Suppressor macrophage treated with lipopolysaccharide for 1 hour (primary cell): ENCODE measurements around the gene APLNR.
A peak's percentile ranks its signal among the peaks of the same experiment; 100 is the strongest.
"Not testable (repeated sequence)": the region's sequence is repeated elsewhere in the genome, so short reads cannot be mapped to it uniquely, and the experiment has no call there.

Experiments
- DNase-seq, 3 donors: peaks; one replicate each; pipeline ENCODE4 v3.0.0-alpha.2; 2020 to 2022

The APLNR gene

GRCh38 chr11:57237204-57237681 lies at the start of gene APLNR:
APLNR (minus strand) TSS chr11:57237250; CDS start chr11:57237004, 246 bp downstream.
- DNase-seq = no peak

DNA sequence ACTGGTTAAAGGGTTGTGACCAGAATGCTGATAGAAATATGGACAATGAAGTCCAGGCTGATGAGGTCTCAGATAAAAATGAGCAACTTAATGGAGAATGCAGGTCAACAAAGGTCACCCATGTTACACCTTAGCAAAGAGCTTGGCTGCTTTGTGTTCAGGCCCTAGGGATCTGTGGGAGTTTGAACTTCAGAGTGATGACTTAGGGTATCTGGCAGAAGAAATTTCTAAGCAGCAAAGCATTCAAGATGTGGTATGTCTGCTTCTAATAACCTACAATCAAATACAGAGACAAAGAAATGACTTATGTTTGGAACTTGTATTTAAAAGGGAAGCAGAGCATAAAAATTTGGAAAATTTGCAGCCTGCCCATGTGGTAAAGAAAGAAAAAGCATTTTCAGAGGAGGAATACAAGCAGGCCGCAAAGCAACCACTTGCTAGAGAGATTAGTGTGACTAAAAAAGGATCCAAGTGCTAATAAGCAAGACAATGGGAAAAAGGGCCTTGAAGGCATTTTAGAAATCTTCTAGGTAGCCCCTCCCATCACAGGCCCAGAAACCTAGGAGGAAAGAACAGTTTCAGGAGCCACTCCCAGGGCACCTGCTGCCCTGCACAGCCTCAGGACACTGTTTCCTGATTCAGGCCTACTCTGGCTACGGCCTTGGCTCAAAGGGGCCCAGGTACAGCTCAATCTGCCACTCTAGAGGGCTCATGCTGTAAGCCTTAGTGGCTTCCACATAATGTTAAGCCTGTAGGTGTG lies 46.4 kb upstream of the APLNR start:
- no peak for DNase-seq

DNA sequence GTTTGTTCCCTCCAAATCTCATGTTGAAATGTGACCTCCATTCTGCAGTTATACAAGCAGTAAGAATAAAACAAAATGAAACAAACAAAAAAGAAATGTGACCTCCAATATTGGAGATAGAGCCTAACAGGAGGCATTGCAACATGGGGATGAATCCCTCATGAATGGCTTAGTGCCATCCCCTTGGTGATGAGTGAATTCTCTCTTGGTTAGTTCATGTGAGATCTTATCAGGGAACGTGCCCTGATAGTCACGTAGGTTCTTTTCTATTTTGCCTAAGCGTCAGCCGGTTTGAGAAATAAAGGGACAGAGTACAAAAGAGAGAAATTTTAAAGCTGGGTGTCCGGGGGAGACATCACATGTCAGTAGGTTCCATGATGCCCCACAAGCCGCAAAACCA lies 44.5 kb upstream of the APLNR start:
- DNase-seq = not testable (repeated sequence)

- no peak for DNase-seq
These were observed 42.1 kb upstream of the APLNR start for GRCh38 chr11:57279116-57279515.

DNA sequence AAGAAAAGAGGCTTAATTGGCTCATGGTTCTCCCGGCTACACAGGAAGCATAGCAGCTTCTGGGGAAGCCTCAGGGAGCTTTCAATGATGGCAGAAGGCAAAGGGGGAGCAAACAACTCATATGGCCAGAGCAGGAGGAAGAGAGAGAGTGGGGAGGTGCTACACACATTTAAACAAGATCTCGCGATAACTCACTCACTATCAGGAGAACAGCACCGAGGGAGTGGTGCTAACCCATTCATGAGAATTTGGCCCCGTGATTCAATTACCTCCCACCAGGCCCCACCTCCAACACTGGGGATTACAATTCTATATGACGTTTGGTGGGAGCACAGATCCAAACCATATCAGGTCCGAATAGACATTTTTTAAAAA lies 41.7 kb upstream of the APLNR start:
- no peak for DNase-seq

DNA sequence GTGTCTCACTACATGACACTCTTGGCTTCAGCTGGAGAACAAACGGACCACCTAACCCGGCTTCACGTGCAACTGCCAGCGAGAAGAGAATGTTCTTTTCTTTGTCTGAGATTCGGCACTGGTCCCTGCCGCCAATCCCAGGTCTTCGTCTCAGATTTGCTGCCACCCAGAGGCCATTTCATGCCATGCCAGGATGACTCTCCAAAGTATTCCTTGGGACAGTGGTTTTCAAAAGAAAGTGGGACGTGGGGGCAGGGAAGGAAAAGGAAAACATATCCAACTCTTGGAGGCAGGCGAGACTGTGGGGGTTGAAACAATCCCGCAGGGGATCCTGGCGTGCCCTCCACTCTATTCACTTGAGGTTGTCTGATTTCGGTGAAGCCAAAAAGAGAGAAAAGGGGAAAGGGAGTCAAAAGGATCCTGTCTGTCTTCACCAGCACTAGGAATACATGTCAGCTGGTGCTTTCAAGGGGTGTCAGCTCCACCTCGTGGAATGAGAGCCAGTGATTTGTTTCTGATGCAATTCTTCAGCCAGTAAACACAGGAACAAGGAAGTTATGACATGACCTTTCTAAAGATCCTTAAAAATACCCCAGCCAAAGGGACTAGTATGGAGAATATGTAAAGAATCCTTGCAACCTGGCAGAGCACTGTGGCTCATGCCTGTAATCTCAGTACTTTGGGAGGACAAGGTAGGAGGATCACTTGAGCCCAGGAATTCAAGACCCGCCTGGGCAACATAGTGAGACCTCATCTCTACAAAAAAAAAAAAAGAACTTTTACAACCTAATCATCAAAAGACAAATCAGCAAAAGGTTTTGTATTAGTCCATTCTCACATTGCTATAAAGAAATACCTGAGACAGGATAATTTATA lies 41.0 kb upstream of the APLNR start:
- peak; percentile 69 to 82 (median 75) for DNase-seq

DNA sequence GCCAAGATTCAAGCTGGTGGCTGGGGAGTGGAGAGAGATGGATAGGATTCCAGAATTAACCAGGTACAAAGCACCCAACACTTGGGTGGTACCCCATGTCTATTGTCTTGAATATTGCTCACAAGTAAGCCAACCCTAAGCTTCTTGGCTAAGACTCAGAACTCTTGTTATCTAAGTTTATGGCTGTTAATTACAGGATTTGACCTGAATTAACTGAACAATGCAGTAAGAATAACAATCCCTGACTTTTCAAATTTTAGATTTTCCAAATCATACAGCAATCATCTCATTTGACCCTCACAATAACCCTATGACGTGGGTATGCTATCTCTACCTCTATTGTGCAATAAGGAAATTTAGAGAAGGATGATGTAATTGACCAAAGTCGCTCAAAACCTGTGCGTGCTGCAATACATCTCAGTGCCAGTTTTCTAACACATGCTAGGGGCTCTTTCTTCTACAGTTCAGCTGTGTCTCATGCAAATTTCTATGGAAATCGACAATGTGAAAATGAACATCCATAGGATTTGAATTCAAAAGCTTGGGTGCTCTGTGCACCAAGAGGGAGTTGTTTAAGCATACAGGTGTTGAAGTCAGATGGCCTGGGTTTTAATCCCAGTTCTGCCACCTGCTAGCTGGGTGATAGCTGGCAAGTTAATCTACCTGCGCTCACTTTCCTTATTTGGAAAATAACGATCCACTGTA lies 40.1 kb upstream of the APLNR start:
- DNase-seq = peak; percentile 51 to 68 (median 67)

DNA sequence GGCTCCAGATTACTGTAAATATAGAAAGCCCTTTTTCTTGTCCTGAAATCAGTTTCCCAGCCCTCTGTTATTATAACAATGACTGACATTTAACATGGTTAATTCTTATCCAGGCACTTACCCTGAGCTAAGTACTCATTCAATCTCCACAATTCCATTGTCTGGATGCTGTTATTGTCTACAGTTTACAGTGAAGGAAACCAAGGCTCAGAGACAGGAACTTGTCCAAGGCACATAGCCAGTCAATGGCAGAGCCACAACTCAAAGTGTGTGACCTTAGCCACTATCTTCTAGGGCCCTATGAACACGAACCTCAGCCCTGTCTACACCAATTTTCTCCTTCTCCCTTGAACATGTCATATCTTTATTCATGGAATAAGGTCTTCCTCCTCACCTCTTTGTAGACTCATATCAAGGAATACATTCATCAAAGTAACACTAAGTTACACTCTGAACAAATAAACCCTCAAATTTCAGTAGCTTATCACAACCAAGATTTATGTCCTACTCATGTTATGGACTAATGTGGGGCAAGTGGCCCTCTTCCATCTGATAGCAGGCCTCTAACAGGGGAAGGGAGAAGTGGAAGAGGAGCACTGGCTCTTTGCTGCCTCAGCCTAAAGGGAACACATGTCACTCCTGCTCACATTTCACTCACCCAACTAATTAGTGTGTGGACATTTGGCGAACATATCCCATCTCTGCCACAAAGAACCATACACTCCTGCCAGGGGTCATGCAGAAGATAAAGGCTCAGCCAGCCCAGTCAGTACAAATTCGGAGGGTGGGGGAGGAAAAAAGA lies 39.3 kb upstream of the APLNR start:
- DNase-seq = no peak

GRCh38 chr11:57275582-57275981 lies 38.5 kb upstream of the APLNR start:
- DNase-seq = peak; percentile 24 to 42 (median 33)

GRCh38 chr11:57274904-57275498 lies 38.0 kb upstream of the APLNR start:
- no peak for DNase-seq

- DNase-seq = no peak
These were observed 36.5 kb upstream of the APLNR start for GRCh38 chr11:57273448-57274058.

DNA sequence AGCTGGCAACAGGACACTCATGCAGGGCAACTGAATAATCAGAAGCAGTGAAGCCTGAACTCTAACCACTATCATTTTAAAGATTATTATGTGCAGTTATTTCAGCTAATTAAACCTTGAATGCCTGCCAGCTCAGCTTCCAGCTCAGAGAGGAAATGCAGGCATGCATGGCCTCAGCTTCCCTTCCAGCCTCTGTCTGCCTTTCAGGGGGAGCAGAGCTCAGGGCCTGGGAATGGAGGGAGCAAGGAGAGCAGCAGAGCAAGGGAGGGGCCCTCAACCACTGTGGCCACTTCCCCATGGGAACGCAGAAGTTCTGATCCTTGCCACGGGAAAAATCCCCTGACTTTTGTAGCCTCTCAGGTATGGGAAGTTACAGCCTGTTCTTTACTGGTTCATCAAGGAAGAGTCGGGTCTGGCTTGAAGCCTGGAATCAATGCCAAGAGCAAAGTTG lies 32.5 kb upstream of the APLNR start:
- DNase-seq = no peak

DNA sequence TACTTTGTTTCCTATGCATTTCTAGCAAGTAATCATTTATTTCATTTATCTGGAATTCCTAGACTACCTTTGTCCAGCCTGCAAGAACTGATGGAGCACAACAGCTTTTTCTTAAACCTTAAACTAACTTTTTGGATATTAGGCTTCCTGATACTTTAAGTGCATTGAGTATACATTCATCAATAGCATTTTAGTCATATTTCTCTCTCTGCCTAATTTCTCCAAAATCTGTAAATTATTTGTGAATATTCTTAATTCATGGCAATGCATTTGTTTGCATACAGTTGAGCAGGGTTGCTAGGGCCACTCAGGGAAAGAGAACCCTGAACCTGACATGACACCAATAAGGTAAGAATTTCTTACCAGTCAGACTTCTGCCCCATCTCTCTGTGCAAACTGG lies 29.1 kb upstream of the APLNR start:
- no peak for DNase-seq

- no peak for DNase-seq
These were observed 26.3 kb upstream of the APLNR start for GRCh38 chr11:57263351-57263750.

DNA sequence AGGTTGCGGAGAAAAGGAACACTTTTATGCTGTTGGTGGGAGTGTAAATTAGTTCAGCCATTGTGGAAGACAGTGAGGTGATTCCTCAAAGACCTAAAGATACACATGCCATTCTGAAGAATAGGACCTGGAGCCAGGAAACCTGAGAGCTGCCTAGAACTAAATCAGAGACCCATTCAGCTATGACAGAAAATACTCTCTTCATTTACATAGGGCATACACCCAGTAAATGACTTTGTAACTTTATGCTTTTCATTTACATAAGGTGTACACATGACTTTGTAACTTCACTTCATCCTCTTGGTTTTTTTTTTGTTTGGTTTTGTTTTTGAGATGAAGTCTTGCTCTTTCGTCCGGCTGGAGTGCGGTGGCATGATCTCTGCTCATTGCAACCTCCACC lies 25.1 kb upstream of the APLNR start:
- DNase-seq = no peak

DNA sequence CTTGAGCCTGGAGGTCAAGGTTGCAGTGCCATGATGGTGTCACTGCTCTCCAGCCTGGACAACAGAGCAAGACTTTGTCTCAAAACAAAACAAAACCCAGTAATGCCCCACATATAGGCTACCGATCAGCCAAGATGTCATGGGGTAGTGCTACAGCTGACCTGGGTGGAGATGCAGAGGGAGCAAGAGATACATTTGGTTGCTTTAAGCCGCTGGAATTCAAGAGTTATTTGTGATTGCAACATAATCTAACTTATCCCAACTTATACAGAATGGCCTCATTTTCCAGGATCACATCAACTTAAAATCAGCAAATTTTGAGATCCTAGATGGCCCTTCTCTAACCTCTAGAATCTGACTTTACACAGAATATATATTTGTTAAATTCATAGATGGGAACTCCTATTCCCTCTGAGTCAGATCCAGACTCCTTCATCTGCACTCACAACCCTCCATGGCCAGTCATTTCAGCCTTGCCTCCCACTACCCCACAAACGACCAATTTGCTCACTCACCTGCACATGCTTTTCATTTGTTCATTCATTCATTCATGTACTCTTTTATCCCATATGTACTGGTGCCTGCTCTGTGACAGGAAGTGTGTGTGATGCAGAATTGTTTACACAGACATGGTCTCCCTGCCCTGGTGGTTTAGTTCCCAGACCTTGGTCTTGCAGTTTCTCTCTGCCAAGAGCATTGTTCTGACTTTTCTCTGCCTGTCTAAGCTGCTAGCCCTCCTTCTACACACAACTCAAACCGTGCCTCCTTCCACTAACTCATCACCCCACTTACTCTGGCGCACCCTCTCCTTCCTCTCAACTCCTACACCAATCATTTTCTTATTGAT lies 24.1 kb upstream of the APLNR start:
- no peak for DNase-seq

DNA sequence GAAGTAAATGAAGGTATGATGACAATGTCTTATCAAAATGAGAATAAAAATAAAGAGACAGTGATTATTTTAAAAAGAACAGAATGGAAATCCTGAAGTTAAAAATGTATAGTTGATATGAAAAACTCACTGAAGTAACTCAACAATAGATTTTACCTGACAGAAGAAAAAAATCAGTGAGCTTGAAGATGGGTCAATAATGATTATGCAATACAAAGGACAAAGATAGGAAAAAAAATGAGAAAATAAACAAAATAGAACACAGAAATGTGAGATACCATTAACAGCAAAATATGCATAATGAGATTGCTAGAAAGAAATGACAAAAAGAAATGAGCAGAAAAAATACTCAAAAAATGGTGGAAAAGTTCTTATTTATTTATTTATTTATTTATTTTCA lies 19.1 kb upstream of the APLNR start:
- DNase-seq = no peak

- no peak for DNase-seq
These were observed 18.6 kb upstream of the APLNR start for GRCh38 chr11:57255618-57256017.

DNA sequence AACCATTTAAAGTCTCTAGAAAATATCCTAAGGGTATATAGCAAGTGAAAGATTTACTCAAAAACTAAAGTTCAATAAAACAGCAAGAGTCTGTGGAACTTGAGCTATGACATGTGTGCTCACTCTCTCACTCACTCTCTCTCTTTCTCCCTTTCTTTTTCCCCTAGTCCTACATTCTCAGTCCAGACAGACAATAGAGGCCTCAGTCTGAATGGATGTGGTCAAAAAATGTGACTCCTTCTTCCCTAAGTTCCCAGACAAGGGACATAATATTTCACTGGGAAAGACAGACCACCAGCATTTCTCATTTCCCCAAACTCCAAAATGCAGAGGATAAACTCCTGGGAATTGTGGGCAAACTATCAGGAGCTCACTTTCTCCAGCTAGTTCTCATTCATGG lies 17.6 kb upstream of the APLNR start:
- DNase-seq = no peak

- peak in 2 of 3 donors; percentile 8 to 30 for DNase-seq
These were observed 14.5 kb upstream of the APLNR start for GRCh38 chr11:57251491-57252104.
